DMS53 treated with DMSO at 0.1 percent for 48 hours (cell line): Measurements from ENCODE around the gene AMELX.

Experiments
- DNase-seq: peaks from one replicate; lab custom pipeline; 2025; ENCODE audit not compliant: unreplicated experiment; lab: John Stamatoyannopoulos, UW

The AMELX gene

GRCh38 chrX:11305641-11306040 is 12.4 kb downstream of the AMELX start:
- DNase-seq = no peak

GRCh38 chrX:11309220-11309619 is 16.0 kb downstream of the AMELX start:
- DNase-seq = no peak

GRCh38 chrX:11311706-11312105 is 18.5 kb downstream of the AMELX start:
- no peak for DNase-seq

DNA sequence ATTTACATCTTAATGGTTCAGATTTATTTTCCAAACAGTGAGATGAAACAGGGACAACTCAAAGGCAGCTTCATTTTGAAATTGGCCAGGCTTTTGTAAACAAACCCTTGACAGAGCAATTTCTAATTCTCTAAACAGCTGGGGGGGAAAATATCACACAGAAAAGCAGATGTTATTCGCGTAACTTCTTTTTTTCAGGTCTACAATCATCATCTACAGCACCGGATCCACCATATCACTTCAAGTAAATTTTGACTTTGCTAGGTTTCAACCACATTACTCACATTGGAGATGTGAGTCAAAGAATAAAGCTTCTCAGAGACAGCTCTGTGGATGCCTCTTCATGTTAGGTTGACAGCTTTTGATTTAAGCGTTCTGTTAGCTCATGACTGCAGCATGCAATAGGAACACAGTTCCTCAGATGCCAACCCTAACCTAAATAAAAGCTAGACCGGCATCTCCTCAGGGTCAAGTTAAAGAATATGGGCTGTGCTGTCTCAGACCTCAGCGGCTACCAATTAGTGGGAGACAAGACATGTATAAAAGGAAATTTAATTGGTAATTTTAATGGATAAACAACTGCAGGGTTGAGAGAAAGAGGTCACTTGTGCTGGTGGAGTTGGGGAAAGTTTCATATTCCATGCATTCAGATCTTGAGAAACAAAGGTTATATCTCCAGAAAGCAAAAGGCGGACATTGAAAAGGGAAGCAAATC is 26.8 kb downstream of the AMELX start:
- DNase-seq = no peak

DNA sequence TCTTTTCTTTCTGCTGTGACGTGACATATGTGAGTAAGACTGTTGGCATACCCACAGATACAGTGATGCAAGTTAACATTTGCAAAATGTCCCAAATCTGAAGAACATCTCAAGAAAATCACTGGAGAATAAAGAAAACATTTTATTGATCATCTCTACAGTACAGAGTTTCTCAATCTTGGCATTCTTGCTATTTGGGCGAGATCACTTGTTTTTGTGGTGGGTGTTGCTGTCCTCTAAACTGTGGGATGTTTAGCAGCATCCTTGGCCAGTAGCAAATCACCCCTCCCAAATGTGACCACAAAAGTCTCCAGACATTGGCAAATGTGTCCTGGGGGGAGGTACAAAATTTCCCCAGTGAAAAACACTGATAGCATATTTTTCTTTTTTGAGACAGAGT is 28.8 kb downstream of the AMELX start:
- DNase-seq = no peak

- DNase-seq = no peak
Observed at GRCh38 chrX:11328134-11328533, 34.9 kb downstream of the AMELX start.

GRCh38 chrX:11329021-11329420 is 35.8 kb downstream of the AMELX start:
- DNase-seq = no peak

GRCh38 chrX:11331788-11332187 is 38.6 kb downstream of the AMELX start:
- no peak for DNase-seq

DNA sequence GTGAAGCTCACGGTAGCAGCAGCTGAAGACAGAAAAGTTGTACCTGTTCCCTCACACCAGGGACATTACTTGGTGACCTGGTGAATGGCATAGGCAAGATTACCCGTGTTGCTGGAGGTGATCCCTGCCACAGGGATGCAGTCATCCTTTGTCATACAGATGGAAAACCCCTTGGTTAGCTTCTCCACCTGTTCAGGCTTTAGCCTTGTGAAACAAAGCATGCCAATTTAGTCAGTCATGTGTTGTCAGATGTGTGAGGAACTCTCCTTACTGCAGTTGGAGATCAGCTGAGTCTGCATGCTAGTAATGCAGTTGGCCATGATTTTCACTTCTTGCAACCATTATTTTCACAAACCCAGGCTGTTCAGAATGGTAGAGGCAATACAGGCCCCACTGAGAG is 41.0 kb downstream of the AMELX start:
- no peak for DNase-seq

GRCh38 chrX:11336201-11336600 is 43.0 kb downstream of the AMELX start:
- DNase-seq = no peak

DNA sequence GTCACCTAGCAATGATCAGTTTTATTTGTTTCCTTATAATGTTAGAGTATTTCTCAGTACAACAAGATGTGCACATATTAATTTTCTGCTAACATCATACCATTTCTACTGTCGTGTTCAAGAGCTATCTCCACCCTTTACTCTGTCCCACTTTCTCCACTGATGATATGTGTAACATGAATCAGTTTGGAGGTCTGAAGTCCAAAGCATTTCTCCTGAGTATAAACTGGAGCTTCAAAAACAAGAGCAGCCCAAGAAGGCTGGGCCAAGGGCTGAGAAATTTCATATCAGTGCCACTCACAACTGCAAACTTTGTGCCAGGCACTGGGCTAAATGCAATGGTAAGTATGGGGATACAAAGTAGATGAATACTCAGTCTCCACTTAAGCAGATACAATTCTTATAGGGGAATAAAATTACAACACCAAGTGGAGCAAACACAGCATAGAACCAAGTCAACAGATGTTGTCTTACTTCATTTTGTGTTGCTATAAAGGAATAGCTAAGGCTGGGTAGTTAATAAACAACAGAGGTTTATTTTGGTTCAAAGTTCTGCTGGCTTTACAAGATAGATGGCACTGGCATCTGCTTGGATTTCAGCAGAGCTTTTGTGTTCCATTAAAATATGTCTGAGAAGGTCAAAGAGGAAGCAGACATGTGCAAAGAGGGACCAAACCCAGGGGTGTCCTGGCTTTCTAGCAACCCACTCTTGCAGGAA is 44.2 kb downstream of the AMELX start:
- DNase-seq = no peak

- DNase-seq = no peak
Observed at GRCh38 chrX:11341274-11342201, 48.3 kb downstream of the AMELX start.

DNA sequence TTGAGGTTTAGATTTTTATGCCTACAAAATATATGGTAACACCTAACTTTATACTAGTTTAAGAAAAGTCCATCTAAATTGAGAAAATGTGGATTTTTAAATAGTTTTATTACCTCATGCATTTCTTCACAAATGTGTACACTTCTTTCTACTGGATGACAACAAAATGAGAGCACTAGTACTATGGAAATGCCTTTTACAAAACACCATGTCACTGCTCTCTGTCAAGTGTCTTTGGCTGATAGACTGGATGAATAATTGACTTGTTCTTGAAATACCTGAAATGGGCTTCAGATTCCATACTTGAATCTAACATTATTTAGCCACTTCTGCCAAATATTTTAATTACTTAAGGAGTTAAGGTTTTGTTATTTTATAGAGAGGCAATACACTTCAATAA is 49.5 kb downstream of the AMELX start:
- DNase-seq = no peak

- DNase-seq = no peak
Observed at GRCh38 chrX:11346121-11346682, 53.0 kb downstream of the AMELX start.

- no peak for DNase-seq
Observed at GRCh38 chrX:11347300-11347699, 54.1 kb downstream of the AMELX start.

DNA sequence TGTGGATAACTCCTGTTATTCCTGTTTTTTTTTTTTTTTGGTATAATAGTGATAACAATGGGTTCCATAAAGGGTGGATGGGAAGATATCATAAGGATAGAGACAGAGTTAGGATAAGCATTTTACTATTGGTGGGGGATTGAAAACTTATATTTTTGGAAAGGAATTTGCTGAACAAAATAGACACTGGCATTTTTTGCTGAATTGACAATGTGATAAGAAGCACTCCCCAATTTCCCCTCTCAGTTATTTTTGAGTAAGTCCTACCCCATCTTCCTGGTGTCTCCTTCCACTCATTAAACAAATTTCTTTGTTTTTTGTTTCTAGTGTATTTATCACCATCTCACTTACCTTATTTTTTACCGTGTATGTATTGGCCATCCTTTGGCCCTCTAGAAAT is 55.8 kb downstream of the AMELX start:
- DNase-seq = no peak

- no peak for DNase-seq
Observed at GRCh38 chrX:11349661-11350337, 56.6 kb downstream of the AMELX start.
